IMR-90 (cell line): ENCODE results near the gene PGBD1. TPM values are rescaled to one million over a fixed set of nuclear protein-coding genes. Genes with fewer than 3 reads are reported as not detected.

Experiments
- ATAC-seq: fragments of 200-7000 bp; cut with Tn5 transposase; 2 replicates; pipeline ENCODE4 v1.9.1; 2020; ENCODE audit warnings: low read depth, mild to moderate bottlenecking, moderate library complexity
- BruUV-seq: library from RNA; stranded (reverse); fragments of 400-500 nt; replicated peaks from 2 replicates; lab custom pipeline; 2021; lab: Mats Ljungman, UMichigan
- CTCF ChIA-PET: fragments of 300-600 bp; formaldehyde crosslinking; extraction: SDS; loops from one replicate; lab custom pipeline; 2021; ENCODE audit warnings: antibody characterized with exemption; lab: Yijun Ruan, JAX
- POLR2A ChIA-PET: fragments of 300-600 bp; sonication (Branson Sonifier 250); formaldehyde crosslinking; loops from one replicate; lab custom pipeline; 2022; ENCODE audit warnings: antibody characterized with exemption; ENCODE audit not compliant: unreplicated experiment; lab: Charles Lee
- DNase-seq: peaks from one replicate; pipeline ENCODE4 v3.0.0; 2013
- H2AFZ ChIP-seq: replicated peaks from 2 replicates; pipeline ENCODE3; 2013; ENCODE audit warnings: low read length, mild to moderate bottlenecking; ENCODE audit not compliant: poor library complexity
- H2AK5ac ChIP-seq: 2 replicates; pipeline ENCODE4 v1.6.1; 2013; ENCODE audit warnings: low read depth, low read length, inconsistent platforms
- H2AK9ac ChIP-seq: replicated peaks from 2 replicates; pipeline ENCODE3; 2013; ENCODE audit warnings: mild to moderate bottlenecking, low read depth, low read length, moderate library complexity; ENCODE audit not compliant: poor library complexity
- H2BK120ac ChIP-seq: 2 replicates; pipeline ENCODE4 v1.6.1; 2013; ENCODE audit warnings: low read depth, low read length, inconsistent platforms
- H2BK15ac ChIP-seq: 3 replicates; pipeline ENCODE4 v1.6.1; 2013; ENCODE audit warnings: low read depth, low read length, inconsistent platforms
- H2BK20ac ChIP-seq: 2 replicates; pipeline ENCODE4 v1.6.1; 2013; ENCODE audit warnings: low read depth, mild to moderate bottlenecking, inconsistent platforms, low read length, moderate library complexity
- H2BK5ac ChIP-seq: 2 replicates; pipeline ENCODE4 v1.6.1; 2013; ENCODE audit warnings: mild to moderate bottlenecking, low read depth, low read length, inconsistent platforms; ENCODE audit not compliant: poor library complexity, severe bottlenecking
- H3K14ac ChIP-seq: replicated peaks from 2 replicates; pipeline ENCODE4 v1.6.1; 2013; ENCODE audit warnings: low read depth, low read length, inconsistent platforms
- H3K18ac ChIP-seq: 2 replicates; pipeline ENCODE4 v1.6.1; 2013; ENCODE audit warnings: low read depth, low read length, control low read depth
- H3K23ac ChIP-seq: 2 replicates; pipeline ENCODE4 v1.6.1; 2013; ENCODE audit warnings: low read depth, low read length, inconsistent platforms
- H3K27ac ChIP-seq: 2 replicates; pipeline ENCODE4 v1.5.1; 2013; ENCODE audit warnings: mild to moderate bottlenecking, control low read depth, low read length; ENCODE audit not compliant: insufficient read depth
- H3K27me3 ChIP-seq: 2 replicates; pipeline ENCODE4 v1.6.1; 2013; ENCODE audit warnings: low read length; ENCODE audit not compliant: control insufficient read depth, insufficient read depth
- H3K36me3 ChIP-seq: 2 replicates; pipeline ENCODE4 v1.6.1; 2013; ENCODE audit warnings: low read length, mixed read lengths; ENCODE audit not compliant: control insufficient read depth, insufficient read depth
- H3K4ac ChIP-seq: 2 replicates; pipeline ENCODE4 v1.6.1; 2013; ENCODE audit warnings: low read depth, low read length, inconsistent platforms
- H3K4me1 ChIP-seq: 2 replicates; pipeline ENCODE4 v1.6.1; 2013; ENCODE audit warnings: low read length, mixed read lengths; ENCODE audit not compliant: control insufficient read depth, insufficient read depth
- H3K4me2 ChIP-seq: 2 replicates; pipeline ENCODE4 v1.6.1; 2013; ENCODE audit warnings: low read depth, mild to moderate bottlenecking, control low read depth, low read length, moderate library complexity
- H3K4me3 ChIP-seq: 2 replicates; pipeline ENCODE4 v1.5.1; 2013; ENCODE audit warnings: low read depth, mild to moderate bottlenecking, control low read depth, low read length, moderate library complexity; ENCODE audit not compliant: insufficient read depth
- H3K56ac ChIP-seq: 2 replicates; pipeline ENCODE4 v1.6.1; 2013; ENCODE audit warnings: low read length, inconsistent platforms; ENCODE audit not compliant: insufficient read depth; ENCODE audit errors: extremely low read depth
- H3K79me1 ChIP-seq, 2 experiments: 2 replicates each; pipeline ENCODE4 v1.6.1; 2013; ENCODE audit warnings: low read length in 2 of 2, inconsistent platforms in 1 of 2, low read depth in 1 of 2
- H3K9ac ChIP-seq: 2 replicates; pipeline ENCODE4 v1.6.1; 2013; ENCODE audit warnings: low read depth, low read length, control low read depth
- H3K9me1 ChIP-seq: 2 replicates; pipeline ENCODE4 v1.6.1; 2013; ENCODE audit warnings: low read length, inconsistent platforms; ENCODE audit not compliant: insufficient read depth
- H3K9me3 ChIP-seq: 2 replicates; pipeline ENCODE4 v1.6.1; 2013; ENCODE audit warnings: low read length; ENCODE audit not compliant: control insufficient read depth, insufficient read depth
- H4K20me1 ChIP-seq: 2 replicates; pipeline ENCODE4 v1.6.1; 2013; ENCODE audit warnings: low read length, inconsistent platforms; ENCODE audit not compliant: insufficient read depth
- H4K5ac ChIP-seq: 2 replicates; pipeline ENCODE4 v1.6.1; 2013; ENCODE audit warnings: mild to moderate bottlenecking, low read depth, low read length, control low read depth
- H4K8ac ChIP-seq, 2 experiments: 2 replicates each; pipeline ENCODE4 v1.6.1; 2013; ENCODE audit warnings: low read depth in 2 of 2, low read length in 2 of 2, control low read depth in 1 of 2, inconsistent platforms in 1 of 2
- H4K91ac ChIP-seq: 2 replicates; pipeline ENCODE4 v1.6.1; 2013; ENCODE audit warnings: low read depth, low read length, inconsistent platforms; ENCODE audit not compliant: insufficient read depth
- CEBPB ChIP-seq: IDR thresholded peaks from 2 replicates; pipeline ENCODE4 v1.6.1; 2012; ENCODE audit warnings: low read depth, low read length, improper control_type of control experiment
- MAFK ChIP-seq: IDR thresholded peaks from 2 replicates; pipeline ENCODE4 v1.6.1; 2012; ENCODE audit warnings: low read depth, low read length, improper control_type of control experiment
- WGBS, 2 experiments: methylation state at CpG; one replicate each; pipeline versions ENCODE4 v1.1.5 to v1.1.7; 2013; ENCODE audit warnings: missing lambda C conversion rate in 2 of 2; ENCODE audit not compliant: insufficient read length in 1 of 2; ENCODE audit errors: extremely low coverage in 2 of 2; 5-methylcytosine and 5-hydroxymethylcytosine counted together
- dilution Hi-C: fragments of 300-500 bp; cut with HindIII; formaldehyde crosslinking; loops from one replicate; pipeline ENCODE4 v1.14.3; 2018; ENCODE audit warnings: low sequenced_read_pairs; ENCODE audit not compliant: unreplicated experiment
- in situ Hi-C: fragments of 300-500 bp; cut with MboI; formaldehyde crosslinking; loops from 3 replicates; pipeline ENCODE4 v1.14.3; 2019; ENCODE audit warnings: low sequenced_read_pairs, inconsistent platforms, mixed read lengths
- intact Hi-C: fragments of 100-400 bp; cut with micrococcal nuclease; formaldehyde crosslinking; loops from 2 replicates; pipeline ENCODE4 v1.10.0; 2022
- polyA plus RNA-seq, 3 experiments: library from polyadenylated mRNA; depleted of rRNA; stranded (reverse); fragments of >200 nt; gene quantifications; 2 replicates each; pipeline ENCODE4 v1.2.3, GENCODE V29; 2012; ENCODE audit warnings: low replicate concordance in 1 of 3
- total RNA-seq: library from RNA; depleted of rRNA; stranded (reverse); fragments of >200 nt; gene quantifications from 2 replicates; pipeline ENCODE4 v1.2.3, GENCODE V29; 2012

PGBD1 gene
- total and polyA plus RNA-seq, 2 of the 4 experiments (the other 2 are of a cell fraction): 3.9 to 6.3 TPM

GRCh38 chr6:28277746-28278145 lies 3.6 kb upstream of the PGBD1 start:
- H4K91ac ChIP-seq: no peak overlapping the region
- no peaks in the 10 kb centered on the region for H3K9me1 ChIP-seq
- H3K23ac ChIP-seq: no peak overlapping the region
- no peak overlapping the region for H2AFZ ChIP-seq
- H3K4me1 ChIP-seq: peaks cover 3% of the 10 kb centered on the region; the same call in 1 of the 2 replicates
- H3K56ac ChIP-seq: no peak overlapping the region
- H3K4me3 ChIP-seq: no peak overlapping the region
- ChIA-PET POLR2A (no interaction called here), CTCF (interaction anchor here (0.6 kb wide), 1 partner anchor 1153 kb away, joined by 3 read pairs; no protein-coding TSS in a partner anchor)
- H2AK9ac ChIP-seq: no peak overlapping the region
- no peak overlapping the region for H4K8ac ChIP-seq
- H3K27ac ChIP-seq: no peak overlapping the region
- dilution Hi-C loops (no loop called here), in situ Hi-C loops (no loop called here), intact Hi-C loops (no loop called here)
- BruUV-seq: no TSS peak
- H3K4ac ChIP-seq: no peak overlapping the region
- H3K79me1 ChIP-seq: peaks cover 7 to 13% of the 10 kb centered on the region in 2 experiments
- H2BK5ac ChIP-seq: no peak overlapping the region
- no peaks in the 10 kb centered on the region for H3K9me3 ChIP-seq
- no peaks in the 10 kb centered on the region for H3K27me3 ChIP-seq
- WGBS, 2 experiments: no CpG with 5 or more reads among the region's 3 CpGs
- TF ChIP-seq CEBPB (0 out of 2 replicates have a peak, but pooled peaks have one; percentile 44), MAFK (no peak)
- H2BK15ac ChIP-seq: no peak overlapping the region
- H3K9ac ChIP-seq: no peak overlapping the region
- H3K14ac ChIP-seq: no peak overlapping the region
- H3K4me2 ChIP-seq: no peak overlapping the region
- no peak overlapping the region for H2AK5ac ChIP-seq
- no peak overlapping the region for H2BK20ac ChIP-seq
- no peaks in the 10 kb centered on the region for H4K20me1 ChIP-seq
- no peak for ATAC-seq
- H3K18ac ChIP-seq: no peak overlapping the region
- no peak for DNase-seq
- H2BK120ac ChIP-seq: no peak overlapping the region
- no peak overlapping the region for H4K5ac ChIP-seq
- peaks cover 15% of the 10 kb centered on the region for H3K36me3 ChIP-seq
